ENCODE measurements around the gene FBXO15.
A peak's percentile ranks its signal among the peaks of the same experiment; 100 is the strongest.

Gene FBXO15

DNA sequence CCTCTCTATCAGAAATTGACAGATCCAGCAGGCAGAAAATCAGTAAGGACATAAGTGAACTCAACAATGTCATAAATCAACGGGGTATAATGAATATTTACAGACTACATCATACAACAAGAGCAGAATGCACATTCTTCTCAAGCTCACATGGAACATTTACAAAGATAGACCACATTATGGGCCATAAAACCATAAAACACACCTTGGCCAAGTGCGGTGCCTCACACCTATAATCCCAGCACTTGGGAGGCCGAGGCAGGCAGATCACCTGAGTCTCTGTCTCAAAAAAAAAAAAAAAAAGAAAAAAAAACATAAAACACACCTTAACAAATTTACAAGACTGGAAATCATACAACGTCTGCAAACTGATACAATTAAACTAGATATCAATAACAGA lies 36.7 kb downstream of the FBXO15 start:
- DNase-seq (ENCODE audit: low spot score), result no peak

GRCh38 chr18:74110149-74110548 lies 37.5 kb downstream of the FBXO15 start:
- DNase-seq (ENCODE audit: low spot score), result no peak

- no peak for DNase-seq (ENCODE audit: low spot score)
Observed at GRCh38 chr18:74108460-74108859, 39.2 kb downstream of the FBXO15 start.

- no peak for DNase-seq (ENCODE audit: low spot score)
Observed at GRCh38 chr18:74097803-74098202, 49.8 kb downstream of the FBXO15 start.

- no peak for DNase-seq (ENCODE audit: low spot score)
Observed at GRCh38 chr18:74092922-74093321, 54.7 kb downstream of the FBXO15 start.

- DNase-seq (ENCODE audit: low spot score), result no peak
Observed at GRCh38 chr18:74084184-74084855, 63.3 kb downstream of the FBXO15 start.

DNA sequence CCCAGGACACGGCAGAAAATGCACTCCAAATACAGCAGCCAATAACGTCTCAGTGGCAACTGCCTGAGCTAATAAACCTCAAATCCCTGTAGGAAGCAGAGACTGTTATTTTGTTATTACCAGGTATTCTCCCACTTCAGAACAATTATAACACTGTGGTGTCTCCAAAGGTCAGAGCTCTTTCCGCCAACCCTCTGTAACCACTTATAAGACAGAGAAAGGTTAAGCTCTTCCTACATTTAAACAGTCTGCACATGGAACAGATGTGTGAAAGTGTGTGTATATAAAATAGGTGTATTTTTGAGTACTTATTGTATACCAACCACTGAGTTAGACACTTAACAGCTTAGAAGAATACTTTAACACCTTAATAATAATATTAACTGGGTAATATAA lies 64.1 kb downstream of the FBXO15 start:
- DNase-seq (ENCODE audit: low spot score), result no peak

DNA sequence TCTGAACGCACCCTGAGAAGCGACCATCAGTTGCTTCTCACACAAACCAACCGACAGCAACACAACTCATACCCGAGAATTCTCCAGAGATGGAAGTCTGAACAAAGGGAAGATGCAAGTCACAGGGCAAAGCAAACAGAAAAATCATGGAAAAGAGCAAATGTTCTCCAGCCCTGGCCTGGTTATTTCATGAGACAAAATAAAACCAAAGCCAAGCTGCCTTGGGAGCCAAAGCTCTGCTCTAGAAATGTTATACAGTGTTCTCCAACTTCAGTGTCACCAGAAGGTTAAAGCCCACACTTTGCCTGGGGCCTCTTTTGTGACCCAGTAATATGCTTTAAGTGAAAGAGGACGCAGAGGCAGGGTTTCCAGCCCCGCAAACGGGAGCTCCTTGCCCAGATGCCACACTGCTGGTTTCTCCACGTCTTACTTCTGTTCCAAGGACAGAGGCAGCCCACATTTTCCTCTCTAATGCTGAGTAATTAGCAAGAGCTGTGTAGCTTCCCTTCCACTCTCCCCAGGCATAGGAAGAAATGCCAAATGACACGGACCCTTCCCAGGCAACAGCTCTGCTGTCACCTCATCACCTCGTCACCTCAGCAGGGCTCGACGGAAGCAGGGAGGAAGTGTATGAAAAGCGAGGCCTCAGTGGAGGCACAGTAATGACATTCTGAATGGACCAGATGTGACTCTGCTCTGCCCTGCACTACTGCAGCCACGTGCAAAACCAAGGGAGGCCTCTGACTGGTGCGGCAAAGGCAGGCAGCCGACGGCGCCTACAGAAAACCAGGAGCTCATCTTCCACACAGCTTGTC lies 64.7 kb downstream of the FBXO15 start:
- DNase-seq (ENCODE audit: low spot score), result no peak

- peak; percentile 74 for DNase-seq (ENCODE audit: low spot score)
Observed at GRCh38 chr18:74081966-74082741, 65.5 kb downstream of the FBXO15 start.

DNA sequence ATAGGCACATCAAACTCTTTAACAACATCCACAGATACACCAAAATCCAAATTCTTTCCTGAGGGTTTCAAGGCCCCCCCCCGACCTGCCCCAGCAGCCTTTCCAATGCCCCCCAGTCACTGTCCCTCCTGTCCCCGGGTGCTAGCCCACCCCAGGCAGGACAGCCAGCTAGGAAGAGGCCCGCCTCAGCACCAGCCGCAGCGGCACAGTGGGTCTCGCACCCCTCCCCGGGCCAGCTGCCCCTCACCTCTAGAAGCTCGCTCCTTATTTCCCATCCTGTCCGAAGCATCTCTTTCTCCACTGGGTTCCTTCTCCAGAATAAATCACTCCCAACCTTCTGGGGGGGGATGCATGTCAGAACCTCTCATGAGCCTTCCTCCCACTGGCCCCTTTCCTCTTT lies 69.4 kb downstream of the FBXO15 start:
- DNase-seq (ENCODE audit: low spot score), result no peak

GRCh38 chr18:74074668-74075564 lies 72.7 kb downstream of the FBXO15 start:
- DNase-seq (ENCODE audit: low spot score), result no peak

DNA sequence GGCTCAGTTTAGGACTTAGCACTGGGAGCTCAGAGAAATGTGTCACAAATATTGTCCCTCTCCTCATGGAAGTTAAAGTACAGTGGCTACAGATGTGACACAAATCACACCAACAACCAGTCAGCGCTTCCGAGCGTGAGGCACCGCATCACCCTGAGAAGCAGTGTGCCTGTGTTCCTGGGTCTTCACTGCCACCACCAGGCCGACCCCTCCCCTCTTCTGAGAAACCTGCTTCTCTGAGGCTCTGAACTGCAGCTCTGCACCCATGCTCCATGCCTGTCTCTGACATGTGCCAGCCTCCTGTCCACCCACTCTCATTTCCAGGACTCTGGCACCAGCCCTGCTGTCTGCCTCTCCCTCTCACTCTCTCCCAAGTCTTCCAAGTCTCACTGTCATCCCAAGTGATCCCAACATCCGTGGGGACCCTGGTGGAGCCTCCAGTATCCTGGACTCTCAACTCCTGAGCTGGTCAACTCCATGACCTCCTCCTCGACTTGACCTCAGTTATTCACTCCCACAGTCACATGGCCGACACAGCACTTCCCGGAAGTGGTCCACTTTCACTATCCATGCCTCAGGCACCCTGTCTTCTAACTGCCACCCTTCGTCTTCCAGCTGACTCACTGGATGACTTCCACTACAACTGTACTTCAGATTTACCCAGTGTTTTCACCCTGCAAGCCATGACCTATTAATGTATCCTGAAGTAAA lies 73.5 kb downstream of the FBXO15 start:
- DNase-seq (ENCODE audit: low spot score), result no peak

GRCh38 chr18:74069178-74070050 lies 78.2 kb downstream of the FBXO15 start:
- no peak for DNase-seq (ENCODE audit: low spot score)

- no peak for DNase-seq (ENCODE audit: low spot score)
Observed at GRCh38 chr18:74068296-74068695, 79.3 kb downstream of the FBXO15 start.

DNA sequence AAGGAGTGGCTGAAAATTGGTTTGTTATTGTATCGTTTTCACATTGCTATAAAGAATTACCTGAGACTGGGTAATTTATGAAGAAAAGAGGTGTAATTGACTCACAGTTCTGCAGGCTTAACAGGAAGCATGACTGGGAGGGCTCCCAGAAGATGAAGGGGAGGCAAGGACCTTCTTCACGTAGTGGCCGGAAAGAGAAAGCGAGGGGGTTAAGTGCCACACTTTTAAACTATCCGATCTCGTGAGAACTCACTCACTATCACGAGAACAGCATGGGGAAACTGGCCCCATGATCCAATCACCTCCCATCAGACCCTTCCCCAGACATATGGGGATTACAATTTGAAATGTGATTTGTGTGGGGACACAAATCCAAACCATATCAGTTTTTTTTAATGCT lies 81.6 kb downstream of the FBXO15 start:
- no peak for DNase-seq (ENCODE audit: low spot score)

DNA sequence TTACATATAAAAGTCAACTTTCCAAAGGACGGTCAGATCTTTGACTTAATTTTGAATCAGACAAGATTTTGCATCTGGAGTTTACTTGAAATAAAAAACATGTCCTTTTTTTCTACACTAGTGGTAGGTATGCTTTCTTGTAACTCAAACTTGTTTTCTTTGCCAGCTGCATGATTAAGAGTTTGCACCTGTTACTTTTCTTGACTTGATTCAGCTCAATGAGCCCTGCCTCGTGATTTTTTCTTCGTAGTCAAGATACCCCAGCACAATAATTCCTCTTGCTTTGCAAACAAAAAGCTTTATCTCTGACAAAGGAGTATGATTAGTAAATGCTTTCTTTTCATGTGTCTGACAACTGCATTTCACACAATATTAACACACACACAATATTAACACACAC lies 82.3 kb downstream of the FBXO15 start:
- no peak for DNase-seq (ENCODE audit: low spot score)

- no peak for DNase-seq (ENCODE audit: low spot score)
Observed at GRCh38 chr18:74064510-74064909, 83.1 kb downstream of the FBXO15 start.

- no peak for DNase-seq (ENCODE audit: low spot score)
Observed at GRCh38 chr18:74063557-74063956, 84.1 kb downstream of the FBXO15 start.

GRCh38 chr18:74063023-74063422 lies 84.6 kb downstream of the FBXO15 start:
- DNase-seq (ENCODE audit: low spot score), result no peak

GRCh38 chr18:74062037-74062436 lies 85.6 kb downstream of the FBXO15 start:
- no peak for DNase-seq (ENCODE audit: low spot score)

Data from AG20443 (cell line).